Kidney (tissue), 14 donors: ENCODE measurements around the gene OSBPL10. TPM values are rescaled to one million over a fixed set of nuclear protein-coding genes. Genes with fewer than 3 reads are reported as not detected.

Source experiments
- DNase-seq, 5 donors: peaks; one replicate each; pipeline ENCODE4 v3.0.0-alpha.2; 2013 to 2020
- FAIRE-seq: peaks from 2 replicates; lab custom pipeline; 2012; peaks lifted over from hg19 to GRCh38; lab: Jason Lieb, UNC
- H3K27ac ChIP-seq, 2 donors: one replicate each; pipeline ENCODE4 v1.7.0; 2013; ENCODE audit warnings: low read depth in 2 of 2, low read length in 2 of 2, inconsistent platforms in 1 of 2
- H3K27me3 ChIP-seq: one replicate; pipeline ENCODE4 v1.7.1; 2013; ENCODE audit warnings: low read length, inconsistent platforms; ENCODE audit not compliant: control insufficient read depth, insufficient read depth
- H3K36me3 ChIP-seq, 3 donors: one replicate each; pipeline versions ENCODE4 v1.7.0 to v1.7.1; 2013; ENCODE audit warnings: low read length in 3 of 3, control low read depth in 1 of 3, inconsistent platforms in 1 of 3; ENCODE audit not compliant: insufficient read depth in 3 of 3, control insufficient read depth in 2 of 3
- H3K4me1 ChIP-seq, 3 donors: one replicate each; pipeline versions ENCODE4 v1.7.0 to v1.7.1; 2013; ENCODE audit warnings: low read length in 3 of 3, inconsistent platforms in 1 of 3, low read depth in 1 of 3; ENCODE audit not compliant: control insufficient read depth in 2 of 3, insufficient read depth in 2 of 3
- H3K4me3 ChIP-seq, 3 donors: one replicate each; pipeline versions ENCODE4 v1.7.0 to v1.8.1; 2013; ENCODE audit warnings: low read length in 3 of 3, control low read depth in 1 of 3, inconsistent platforms in 1 of 3
- H3K9ac ChIP-seq, 3 donors: one replicate each; pipeline versions ENCODE4 v1.7.0 to v1.7.1; 2013; ENCODE audit warnings: low read length in 3 of 3, control low read depth in 1 of 3, inconsistent platforms in 1 of 3
- H3K9me3 ChIP-seq, 3 donors: one replicate each; pipeline versions ENCODE4 v1.7.0 to v1.7.1; 2013; ENCODE audit warnings: low read length in 3 of 3, control low read depth in 1 of 3, inconsistent platforms in 1 of 3; ENCODE audit not compliant: control insufficient read depth in 2 of 3, insufficient read depth in 1 of 3
- intact Hi-C: fragments of 100-400 bp; cut with DNase I; formaldehyde crosslinking; loops from one replicate; pipeline ENCODE4 v1.11.1; 2022
- polyA plus RNA-seq: library from polyadenylated mRNA; stranded (reverse); fragments of 350-450 nt; fragmentation: Illumina TruSeq; extraction: RNeasy Lipid Tissue Mini Kit (QIAGEN cat#74804); gene quantifications from one replicate; pipeline ENCODE4 v1.2.3, GENCODE V29; 2014; ENCODE audit warnings: low read depth, low replicate concordance; ENCODE audit not compliant: insufficient read depth
- total RNA-seq: library from RNA; stranded (reverse); fragmentation: NEBNext Ultra II Directional; extraction: Animal tissue kit (Norgen Biotek cat#: 25700); gene quantifications from one replicate; pipeline ENCODE4 v1.2.1, GENCODE V29; 2021
- TF ChIP-seq, protein P1 (sequence below): IDR thresholded peaks from 3 replicates; pipeline ENCODE4 v1.5.1; 2012; ENCODE audit warnings: mild to moderate bottlenecking, moderate library complexity, borderline replicate concordance; ENCODE audit not compliant: insufficient read depth; ENCODE audit errors: extremely low read depth
- donor health status: control.
- donor health status: control.
- donor health status: control.
- donor health status: control.
- donor health status: control.
- donor health status: DM: yes; HTN: yes; CAD: no.
- donor health status: Normal renal cell carcinoma (clear cell type).

The OSBPL10 gene
- total and polyA plus RNA-seq, 2 donors from 2014 or later = 11.8 to 89.3 TPM

GRCh38 chr3:31762097-31762764 lies 218.8 kb downstream of the OSBPL10 start:
- TF ChIP-seq, protein P1, sequence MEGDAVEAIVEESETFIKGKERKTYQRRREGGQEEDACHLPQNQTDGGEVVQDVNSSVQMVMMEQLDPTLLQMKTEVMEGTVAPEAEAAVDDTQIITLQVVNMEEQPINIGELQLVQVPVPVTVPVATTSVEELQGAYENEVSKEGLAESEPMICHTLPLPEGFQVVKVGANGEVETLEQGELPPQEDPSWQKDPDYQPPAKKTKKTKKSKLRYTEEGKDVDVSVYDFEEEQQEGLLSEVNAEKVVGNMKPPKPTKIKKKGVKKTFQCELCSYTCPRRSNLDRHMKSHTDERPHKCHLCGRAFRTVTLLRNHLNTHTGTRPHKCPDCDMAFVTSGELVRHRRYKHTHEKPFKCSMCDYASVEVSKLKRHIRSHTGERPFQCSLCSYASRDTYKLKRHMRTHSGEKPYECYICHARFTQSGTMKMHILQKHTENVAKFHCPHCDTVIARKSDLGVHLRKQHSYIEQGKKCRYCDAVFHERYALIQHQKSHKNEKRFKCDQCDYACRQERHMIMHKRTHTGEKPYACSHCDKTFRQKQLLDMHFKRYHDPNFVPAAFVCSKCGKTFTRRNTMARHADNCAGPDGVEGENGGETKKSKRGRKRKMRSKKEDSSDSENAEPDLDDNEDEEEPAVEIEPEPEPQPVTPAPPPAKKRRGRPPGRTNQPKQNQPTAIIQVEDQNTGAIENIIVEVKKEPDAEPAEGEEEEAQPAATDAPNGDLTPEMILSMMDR = no peak
- Histone ChIP-seq H3K4me1 (peaks cover 3 to 7% (median 6%) of the 10 kb centered on the region in 3 donors), H3K9me3 (no peaks in the 10 kb centered on the region), H3K9ac (no peak overlapping the region), H3K36me3 (no peaks in the 10 kb centered on the region), H3K4me3 (no peak overlapping the region), H3K27me3 (no peaks in the 10 kb centered on the region), H3K27ac (no peak overlapping the region)
- FAIRE-seq = no peak
- DNase-seq = peak in 3 of 5 donors; percentile 16 to 35 (median 18)
- intact Hi-C loops = no loop called here

- Histone ChIP-seq H3K4me3 (no peak overlapping the region), H3K4me1 (peaks cover 3 to 10% (median 6%) of the 10 kb centered on the region in 3 donors), H3K27ac (no peak overlapping the region), H3K27me3 (no peaks in the 10 kb centered on the region), H3K9me3 (no peaks in the 10 kb centered on the region), H3K36me3 (no peaks in the 10 kb centered on the region), H3K9ac (no peak overlapping the region)
- DNase-seq (no peak), FAIRE-seq (peak; percentile 6)
- intact Hi-C loops = no loop called here
- TF ChIP-seq, protein P1 = no peak
Observed at GRCh38 chr3:31760654-31761053, 220.4 kb downstream of the OSBPL10 start.

DNA sequence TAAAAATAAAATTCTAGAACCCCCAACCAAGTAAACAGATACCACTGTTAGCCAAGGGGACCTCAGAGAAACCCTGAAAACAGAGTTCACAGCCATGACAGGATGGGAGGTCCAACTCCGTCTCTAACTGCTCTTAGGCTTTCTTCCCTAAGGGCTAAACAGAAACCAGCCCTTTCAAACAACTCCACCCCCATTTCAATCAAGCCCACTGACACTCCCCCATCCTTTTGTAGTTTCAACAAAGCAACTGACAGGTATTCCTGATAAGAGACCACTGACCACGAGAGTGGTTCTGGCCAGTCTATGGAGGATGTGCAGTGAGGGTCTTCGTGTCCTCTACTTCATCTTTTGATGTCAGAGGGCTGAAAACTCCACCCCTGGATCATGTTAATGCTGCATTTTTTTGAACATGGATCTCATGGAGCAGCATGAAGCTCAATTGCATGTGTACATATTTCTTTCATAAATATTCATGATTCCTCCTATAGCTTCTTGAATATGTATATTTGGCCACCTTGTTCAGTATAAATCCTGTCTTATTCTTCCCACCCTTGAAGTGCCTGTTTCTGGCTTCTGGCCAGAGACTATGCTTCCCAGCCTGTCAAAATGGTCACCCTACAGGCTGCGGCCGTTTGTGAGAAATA lies 222.6 kb downstream of the OSBPL10 start:
- TF ChIP-seq, protein P1 = no peak
- intact Hi-C loops = no loop called here
- FAIRE-seq = no peak

More for the DNA sequence above, 222.6 kb downstream of the OSBPL10 start:
- no peaks in the 10 kb centered on the region for H3K9me3 ChIP-seq
- no peaks in the 10 kb centered on the region for H3K36me3 ChIP-seq
- no peak overlapping the region for H3K27ac ChIP-seq
- no peak overlapping the region for H3K9ac ChIP-seq
- H3K4me3 ChIP-seq = no peak overlapping the region
- H3K4me1 ChIP-seq = peaks cover 3 to 10% (median 6%) of the 10 kb centered on the region in 3 donors
- DNase-seq = no peak
- no peaks in the 10 kb centered on the region for H3K27me3 ChIP-seq
